Mesenchymal stem cell (in vitro differentiated cells and primary cell): ENCODE results near the gene ANP32A.

Experiments
- DNase-seq: peaks from one replicate; pipeline ENCODE4 v3.0.0-alpha.2; 2013
- H2AFZ ChIP-seq: one replicate; pipeline ENCODE4 v1.6.1; 2013; ENCODE audit warnings: low read depth, mild to moderate bottlenecking, control low read depth, inconsistent platforms, low read length, moderate library complexity
- H2AK5ac ChIP-seq: 2 replicates; pipeline ENCODE4 v1.6.1; 2013; ENCODE audit warnings: low read length, moderate library complexity, mild to moderate bottlenecking, inconsistent platforms; ENCODE audit not compliant: severe bottlenecking
- H2BK120ac ChIP-seq: one replicate; pipeline ENCODE4 v1.6.1; 2013; ENCODE audit warnings: low read depth, mild to moderate bottlenecking, inconsistent platforms, low read length, moderate library complexity
- H2BK12ac ChIP-seq, 2 experiments: one replicate each; pipeline ENCODE4 v1.6.1; 2013; ENCODE audit warnings: inconsistent platforms in 2 of 2, low read length in 2 of 2, mild to moderate bottlenecking in 2 of 2, moderate library complexity in 2 of 2, control low read depth in 1 of 2
- H2BK15ac ChIP-seq: one replicate; pipeline ENCODE4 v1.6.1; 2013; ENCODE audit warnings: mild to moderate bottlenecking, low read depth, inconsistent platforms; ENCODE audit not compliant: poor library complexity, severe bottlenecking
- H2BK5ac ChIP-seq: 2 replicates; pipeline ENCODE4 v1.6.1; 2013; ENCODE audit warnings: low read depth, mild to moderate bottlenecking, low read length, control low read depth, inconsistent platforms; ENCODE audit not compliant: poor library complexity, severe bottlenecking
- H3K14ac ChIP-seq, 2 experiments: one replicate each; pipeline ENCODE4 v1.6.1; 2013; ENCODE audit warnings: inconsistent platforms in 2 of 2, low read length in 2 of 2, control low read depth in 1 of 2, mild to moderate bottlenecking in 1 of 2, moderate library complexity in 1 of 2
- H3K18ac ChIP-seq, 2 experiments: one replicate each; pipeline ENCODE4 v1.6.1; 2013; ENCODE audit warnings: inconsistent platforms in 2 of 2, low read length in 2 of 2, control low read depth in 1 of 2, low read depth in 1 of 2, mild to moderate bottlenecking in 1 of 2
- H3K23ac ChIP-seq, 2 experiments: one replicate each; pipeline ENCODE4 v1.6.1; 2013; ENCODE audit warnings: inconsistent platforms in 2 of 2, low read length in 2 of 2, mild to moderate bottlenecking in 2 of 2, moderate library complexity in 2 of 2, control low read depth in 1 of 2
- H3K27ac ChIP-seq: 2 replicates; pipeline ENCODE4 v1.5.1; 2013; ENCODE audit warnings: mild to moderate bottlenecking, moderate library complexity, low read length, control low read depth, inconsistent platforms; ENCODE audit not compliant: poor library complexity, severe bottlenecking
- H3K27me3 ChIP-seq, 2 experiments: 2 replicates each; pipeline versions ENCODE4 v1.6.1 to v1.7.0; 2013; ENCODE audit warnings: low read length in 2 of 2, mild to moderate bottlenecking in 2 of 2, moderate library complexity in 2 of 2, control low read depth in 1 of 2, inconsistent platforms in 1 of 2; ENCODE audit not compliant: control insufficient read depth in 1 of 2, insufficient read depth in 1 of 2
- H3K36me3 ChIP-seq, 2 experiments: 2 replicates each; pipeline versions ENCODE4 v1.6.1 to v1.7.0; 2013; ENCODE audit warnings: low read length in 2 of 2, control low read depth in 1 of 2, inconsistent platforms in 1 of 2, low read depth in 1 of 2, mild to moderate bottlenecking in 1 of 2; ENCODE audit not compliant: insufficient read depth in 2 of 2, control insufficient read depth in 1 of 2
- H3K4ac ChIP-seq, 2 experiments: one replicate each; pipeline ENCODE4 v1.6.1; 2013; ENCODE audit warnings: inconsistent platforms in 2 of 2, low read length in 2 of 2, mild to moderate bottlenecking in 2 of 2, moderate library complexity in 2 of 2, control low read depth in 1 of 2, low read depth in 1 of 2
- H3K4me1 ChIP-seq: 2 replicates; pipeline ENCODE4 v1.6.1; 2013; ENCODE audit warnings: low read depth, low read length, control low read depth; ENCODE audit not compliant: control insufficient read depth, insufficient read depth
- H3K4me2 ChIP-seq: 2 replicates; pipeline ENCODE4 v1.6.1; 2013; ENCODE audit warnings: low read length, mild to moderate bottlenecking, inconsistent platforms; ENCODE audit not compliant: poor library complexity, severe bottlenecking
- H3K4me3 ChIP-seq, 2 experiments: 2 replicates each; pipeline versions ENCODE4 v1.5.1 to v1.7.0; 2013; ENCODE audit warnings: low read length in 2 of 2, mild to moderate bottlenecking in 2 of 2, control low read depth in 1 of 2, low read depth in 1 of 2; ENCODE audit not compliant: insufficient read depth in 1 of 2
- H3K79me1 ChIP-seq: replicated peaks from 2 replicates; pipeline ENCODE4 v1.6.1; 2013; ENCODE audit warnings: mild to moderate bottlenecking, control low read depth, low read length, inconsistent platforms; ENCODE audit not compliant: poor library complexity, severe bottlenecking
- H3K9ac ChIP-seq: 2 replicates; pipeline ENCODE4 v1.7.0; 2013; ENCODE audit warnings: mild to moderate bottlenecking, low read length, moderate library complexity
- H3K9me3 ChIP-seq: 2 replicates; pipeline ENCODE4 v1.7.0; 2013; ENCODE audit warnings: mild to moderate bottlenecking, low read length; ENCODE audit not compliant: control insufficient read depth
- H4K8ac ChIP-seq: one replicate; pipeline ENCODE4 v1.6.1; 2013; ENCODE audit warnings: inconsistent platforms, mild to moderate bottlenecking, low read length, moderate library complexity
- H4K91ac ChIP-seq: one replicate; pipeline ENCODE4 v1.6.1; 2013; ENCODE audit warnings: mild to moderate bottlenecking, low read length, inconsistent platforms
- WGBS: methylation state at CpG from one replicate; pipeline ENCODE4 v1.1.7; 2013; ENCODE audit warnings: mixed read lengths; 5-methylcytosine and 5-hydroxymethylcytosine counted together

Gene ANP32A

GRCh38 chr15:68802373-68802772, 18.3 kb downstream of the ANP32A start:
- no peak overlapping the region for H3K18ac ChIP-seq
- H3K36me3 ChIP-seq: peaks cover 11 to 16% of the 10 kb centered on the region in 2 experiments
- peaks cover 11% of the 10 kb centered on the region for H3K4me1 ChIP-seq
- H3K14ac ChIP-seq: no peak overlapping the region
- no peak overlapping the region for H3K4me2 ChIP-seq
- no peak overlapping the region for H2BK120ac ChIP-seq
- H4K91ac ChIP-seq: no peak overlapping the region
- no peaks in the 10 kb centered on the region for H3K9me3 ChIP-seq
- H2AFZ ChIP-seq: no peak overlapping the region
- WGBS: 97% methylated on average over 7 of the region's 8 CpGs
- H3K9ac ChIP-seq: no peak overlapping the region
- H3K4ac ChIP-seq: no peak overlapping the region
- no peak for DNase-seq
- H3K27me3 ChIP-seq: no peaks in the 10 kb centered on the region
- H2BK12ac ChIP-seq: no peak overlapping the region
- no peak overlapping the region for H3K23ac ChIP-seq
- H4K8ac ChIP-seq: no peak overlapping the region
- H3K4me3 ChIP-seq: no peak overlapping the region
- no peak overlapping the region for H2BK15ac ChIP-seq
- no peak overlapping the region for H3K27ac ChIP-seq
- no peak overlapping the region for H2BK5ac ChIP-seq
- no peak overlapping the region for H2AK5ac ChIP-seq
- H3K79me1 ChIP-seq: peaks cover 40% of the 10 kb centered on the region

GRCh38 chr15:68801572-68802148, 19.0 kb downstream of the ANP32A start:
- Histone ChIP-seq H3K23ac (no peak overlapping the region), H2AK5ac (no peak overlapping the region), H3K4ac (no peak overlapping the region), H4K91ac (no peak overlapping the region), H3K36me3 (peaks cover 9 to 11% of the 10 kb centered on the region in 2 experiments), H3K18ac (no peak overlapping the region), H3K4me1 (peaks cover 13% of the 10 kb centered on the region), H2BK5ac (no peak overlapping the region), H2BK12ac (no peak overlapping the region), H2BK15ac (no peak overlapping the region), H2AFZ (no peak overlapping the region), H3K9me3 (no peaks in the 10 kb centered on the region), H3K79me1 (peaks cover 34% of the 10 kb centered on the region), H3K14ac (no peak overlapping the region), H3K9ac (no peak overlapping the region), H3K4me2 (no peak overlapping the region), H2BK120ac (no peak overlapping the region), H3K4me3 (no peak overlapping the region), H4K8ac (no peak overlapping the region), H3K27me3 (no peaks in the 10 kb centered on the region), H3K27ac (no peak overlapping the region)
- WGBS: 88% methylated on average over 4 of the region's 4 CpGs
- no peak for DNase-seq

GRCh38 chr15:68800875-68801274, 19.8 kb downstream of the ANP32A start:
- no peak overlapping the region for H3K4me3 ChIP-seq
- H3K27me3 ChIP-seq: no peaks in the 10 kb centered on the region
- H2BK15ac ChIP-seq: no peak overlapping the region
- no peak overlapping the region for H4K8ac ChIP-seq
- H3K4ac ChIP-seq: no peak overlapping the region
- H3K36me3 ChIP-seq: peaks cover 2 to 10% of the 10 kb centered on the region in 2 experiments
- no peak overlapping the region for H3K18ac ChIP-seq
- H3K79me1 ChIP-seq: peaks cover 34% of the 10 kb centered on the region
- H2AK5ac ChIP-seq: no peak overlapping the region
- H3K9me3 ChIP-seq: no peaks in the 10 kb centered on the region
- 100% methylated on average over 1 of the region's 1 CpG for WGBS
- no peak overlapping the region for H3K14ac ChIP-seq
- H3K27ac ChIP-seq: no peak overlapping the region
- H3K4me1 ChIP-seq: peaks cover 13% of the 10 kb centered on the region
- no peak overlapping the region for H4K91ac ChIP-seq
- peak overlapping the region in 1 of 2 experiments; percentile 43 for H3K23ac ChIP-seq
- H2BK120ac ChIP-seq: no peak overlapping the region
- no peak for DNase-seq
- H3K9ac ChIP-seq: no peak overlapping the region
- no peak overlapping the region for H2BK12ac ChIP-seq
- no peak overlapping the region for H2BK5ac ChIP-seq
- no peak overlapping the region for H2AFZ ChIP-seq
- no peak overlapping the region for H3K4me2 ChIP-seq

GRCh38 chr15:68798346-68799094, 22.2 kb downstream of the ANP32A start:
- Histone ChIP-seq H3K4me1 (peaks cover 22% of the 10 kb centered on the region), H3K9ac (no peak overlapping the region), H3K4me3 (no peak overlapping the region), H3K23ac (no peak overlapping the region), H3K18ac (no peak overlapping the region), H3K9me3 (no peaks in the 10 kb centered on the region), H3K4me2 (no peak overlapping the region), H3K14ac (no peak overlapping the region), H3K27me3 (no peaks in the 10 kb centered on the region), H2AFZ (no peak overlapping the region), H3K4ac (no peak overlapping the region), H3K79me1 (peaks cover 39% of the 10 kb centered on the region), H2AK5ac (no peak overlapping the region), H3K27ac (no peak overlapping the region), H2BK15ac (no peak overlapping the region), H4K8ac (no peak overlapping the region), H3K36me3 (peaks cover 2 to 9% of the 10 kb centered on the region in 2 experiments), H2BK120ac (no peak overlapping the region), H4K91ac (no peak overlapping the region), H2BK5ac (no peak overlapping the region), H2BK12ac (no peak overlapping the region)
- no peak for DNase-seq
- WGBS: 89% methylated on average over 9 of the region's 9 CpGs
